Right lung (tissue), 5 donors: Measurements from ENCODE around the gene AMOT. TPM values are rescaled to one million over a fixed set of nuclear protein-coding genes. Genes with fewer than 3 reads are reported as not detected.

Source experiments
- DNase-seq, 2 donors: peaks; one replicate each; pipeline ENCODE4 v3.0.0-alpha.2; 2013
- polyA plus RNA-seq, 5 donors: library from polyadenylated mRNA; unstranded; fragments of 120-200 nt; gene quantifications; one replicate each; pipeline versions ENCODE4 v1.2.1 to v1.2.3, GENCODE V29; 2013; ENCODE audit warnings: inconsistent platforms in 1 of 5, low replicate concordance in 1 of 5; ENCODE audit not compliant: insufficient read length in 5 of 5, insufficient read depth in 1 of 5

The AMOT gene
- polyA plus RNA-seq, 5 donors: 13.7 to 23.8 (median 21.5) TPM

- no peak for DNase-seq
Observed at GRCh38 chrX:112839856-112840255, 775 bp downstream of the AMOT start.

- DNase-seq: no peak
Observed at GRCh38 chrX:112837531-112837930, 3.1 kb downstream of the AMOT start.

GRCh38 chrX:112835019-112835418 lies 5.6 kb downstream of the AMOT start:
- DNase-seq: no peak

GRCh38 chrX:112834031-112834845 lies 6.4 kb downstream of the AMOT start:
- DNase-seq: no peak

GRCh38 chrX:112832481-112833095 lies 8.0 kb downstream of the AMOT start:
- no peak for DNase-seq

- DNase-seq: no peak
Observed at GRCh38 chrX:112830540-112830939, 10.1 kb downstream of the AMOT start.

GRCh38 chrX:112827292-112827903 lies 13.2 kb downstream of the AMOT start:
- no peak for DNase-seq

- no peak for DNase-seq
Observed at GRCh38 chrX:112826023-112826422, 14.6 kb downstream of the AMOT start.

- DNase-seq: no peak
Observed at GRCh38 chrX:112822892-112823291, 17.7 kb downstream of the AMOT start.

GRCh38 chrX:112820364-112821268 lies 20.0 kb downstream of the AMOT start:
- no peak for DNase-seq

GRCh38 chrX:112819813-112820212 lies 20.8 kb downstream of the AMOT start:
- DNase-seq: no peak

GRCh38 chrX:112819008-112819640 lies 21.5 kb downstream of the AMOT start:
- DNase-seq: no peak

GRCh38 chrX:112818114-112819007 lies 22.3 kb downstream of the AMOT start:
- DNase-seq: no peak

GRCh38 chrX:112816908-112817307 lies 23.7 kb downstream of the AMOT start:
- no peak for DNase-seq

- no peak for DNase-seq
Observed at GRCh38 chrX:112814496-112814895, 26.1 kb downstream of the AMOT start.

- DNase-seq: no peak
Observed at GRCh38 chrX:112812741-112813140, 27.9 kb downstream of the AMOT start.

GRCh38 chrX:112808651-112809195 lies 31.9 kb downstream of the AMOT start:
- no peak for DNase-seq

GRCh38 chrX:112808007-112808406 lies 32.6 kb downstream of the AMOT start:
- no peak for DNase-seq

GRCh38 chrX:112803060-112803459 lies 37.6 kb downstream of the AMOT start:
- no peak for DNase-seq

- DNase-seq: no peak
Observed at GRCh38 chrX:112802541-112802940, 38.1 kb downstream of the AMOT start.
